Inflammatory macrophage (primary cell): ENCODE measurements around the gene SLC35F6.
"Not testable (repeated sequence)": the region's sequence is repeated elsewhere in the genome, so short reads cannot be mapped to it uniquely, and the experiment has no call there.

Experiments
- DNase-seq, 2 donors: peaks; one replicate each; pipeline ENCODE4 v3.0.0-alpha.2; 2020 to 2022

Gene SLC35F6

DNA sequence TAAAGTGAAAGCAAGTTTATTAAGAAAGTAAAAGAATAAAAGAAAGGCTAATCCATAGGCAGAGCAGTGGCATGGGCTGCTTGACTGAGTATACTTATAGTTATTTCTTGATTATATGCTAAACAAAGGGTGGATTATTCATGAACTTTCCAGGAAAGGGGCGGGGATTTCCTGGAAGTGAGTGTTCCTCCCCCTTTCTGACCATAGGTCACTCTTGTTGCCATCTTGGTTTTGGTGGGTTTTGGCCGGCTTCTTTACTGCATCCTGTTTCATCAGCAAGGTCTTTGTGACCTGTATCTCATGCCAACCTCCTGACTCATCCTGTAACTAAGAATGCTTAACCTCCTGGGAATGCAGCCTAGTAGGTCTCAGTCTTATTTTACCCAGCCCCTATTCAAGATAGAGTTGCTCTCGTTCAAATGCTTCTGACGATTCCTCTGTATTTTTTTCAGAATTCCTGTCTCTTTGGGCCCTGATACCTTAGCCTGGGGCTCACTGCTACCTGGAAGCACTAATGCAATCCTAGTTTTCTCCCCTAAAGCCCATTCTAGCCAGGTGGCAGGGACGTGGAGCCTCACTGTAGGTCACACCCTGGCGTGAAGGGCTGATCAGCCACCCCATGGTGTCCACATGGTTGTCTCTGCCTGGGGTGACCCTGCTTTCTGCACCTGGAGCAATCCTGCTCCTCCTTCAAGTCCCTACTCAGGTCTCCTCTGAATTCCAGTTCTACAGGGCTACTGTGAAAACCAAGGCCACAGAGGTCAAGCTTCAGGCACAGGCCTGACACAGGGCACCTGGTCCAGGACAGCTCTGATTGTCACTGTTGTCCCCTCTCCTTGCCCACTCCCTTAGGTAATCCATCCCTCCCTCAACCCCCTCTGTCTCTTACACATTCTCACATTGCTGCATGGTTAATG, 6.0 kb upstream of the SLC35F6 start:
- DNase-seq = peak in 1 of 2 donors; percentile 21

DNA sequence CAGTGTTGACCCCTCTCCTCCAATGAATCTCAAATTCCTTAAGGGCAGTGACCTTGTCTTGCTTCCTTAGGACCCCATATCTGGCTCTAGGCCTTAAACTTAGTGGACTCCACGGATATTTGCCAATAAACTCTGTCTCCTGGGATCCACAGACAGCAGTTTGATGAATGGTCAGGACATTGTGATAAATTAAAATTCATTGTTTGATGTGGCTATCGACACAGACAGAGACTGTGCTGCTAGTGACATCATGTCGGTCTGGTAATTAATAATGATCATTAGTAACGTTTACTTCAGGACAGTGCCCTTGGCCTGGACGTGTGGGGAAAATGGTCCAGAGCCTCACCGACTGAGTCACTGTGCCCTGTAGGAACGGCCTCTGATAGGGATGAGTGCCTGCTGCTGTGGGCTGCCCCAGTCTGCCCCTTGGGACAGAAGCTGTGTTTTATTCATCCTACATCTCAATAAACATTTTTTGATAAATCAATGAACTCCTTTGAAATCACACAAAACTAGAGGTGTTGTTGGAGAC, 5.2 kb upstream of the SLC35F6 start:
- DNase-seq = no peak

DNA sequence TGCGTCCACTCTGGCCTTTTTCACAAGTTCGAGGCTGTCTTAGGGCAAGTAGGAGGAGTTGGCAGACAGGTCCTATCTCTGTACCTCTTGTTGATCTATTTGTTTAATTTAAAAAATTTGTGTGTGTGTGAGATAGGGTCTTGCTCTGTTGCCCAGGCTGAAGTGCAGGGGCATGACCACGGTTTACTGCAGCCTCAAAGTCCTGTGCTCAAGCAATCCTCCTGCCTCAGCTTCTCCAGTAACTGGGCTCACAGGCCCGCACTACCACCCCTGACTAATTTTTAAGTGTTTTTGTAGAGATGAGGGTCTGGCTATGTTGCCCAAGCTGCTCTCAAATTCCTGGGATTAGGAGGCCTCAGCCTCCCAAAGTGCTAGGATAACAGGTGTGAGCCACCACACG, 4.2 kb upstream of the SLC35F6 start:
- DNase-seq = no peak

DNA sequence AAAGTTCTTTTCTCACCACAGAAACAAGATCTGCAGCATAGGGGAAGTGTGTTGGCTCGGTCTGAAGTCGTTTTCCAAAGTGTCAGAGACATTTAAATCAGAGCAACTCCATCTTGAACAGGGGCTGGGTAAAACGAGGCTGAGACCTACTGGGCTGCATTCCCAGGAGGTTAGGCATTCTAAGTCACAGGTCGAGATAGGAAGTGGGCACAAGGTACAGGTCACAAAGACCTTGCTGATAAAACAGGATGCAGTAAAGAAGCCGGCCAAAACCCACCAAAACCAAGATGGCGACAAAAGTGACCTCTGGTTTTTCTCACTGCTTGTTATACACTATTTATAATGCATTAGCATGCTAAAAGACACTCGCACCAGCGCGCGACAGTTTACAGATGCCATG, 3.1 kb upstream of the SLC35F6 start:
- DNase-seq = not testable (repeated sequence)

DNA sequence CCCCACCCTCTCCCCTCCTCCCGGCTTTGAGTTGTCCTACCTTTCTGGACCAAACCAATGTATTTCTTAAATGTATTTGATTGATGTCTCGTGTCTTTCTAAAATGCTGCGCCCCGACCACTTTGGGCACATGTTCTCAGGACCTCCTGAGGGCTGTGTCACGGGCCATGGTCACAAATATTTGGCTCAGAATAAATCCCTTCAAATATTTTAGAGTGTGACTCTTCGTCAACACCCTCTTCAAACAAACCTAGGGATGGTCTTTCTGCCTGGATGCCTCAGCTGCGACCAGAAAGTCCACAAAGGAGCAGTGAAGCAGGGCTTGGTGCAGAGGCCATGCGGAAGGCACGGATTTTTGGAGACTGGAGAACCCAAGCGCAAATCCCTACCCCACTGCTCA, 1.1 kb upstream of the SLC35F6 start:
- no peak for DNase-seq

DNA sequence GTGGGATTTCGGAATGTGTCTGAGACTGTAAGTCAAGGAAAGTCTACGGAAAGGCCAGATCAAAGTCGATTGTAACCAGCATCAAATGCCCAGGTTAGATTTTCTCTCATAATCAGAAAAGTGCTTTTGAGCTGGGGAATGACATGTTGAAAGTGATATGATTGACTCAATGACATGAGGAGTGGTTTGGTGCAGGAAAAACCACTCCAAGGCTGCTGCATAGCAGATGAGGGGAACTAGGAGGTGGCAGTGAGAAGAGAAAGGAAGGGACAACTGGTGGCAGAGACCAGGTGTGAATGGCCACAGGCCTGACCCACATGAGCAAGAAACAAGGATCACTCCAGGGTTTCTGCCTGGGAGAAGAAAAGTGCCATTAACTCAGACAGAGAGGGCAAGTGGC, 822 bp downstream of the SLC35F6 start:
- DNase-seq = no peak

DNA sequence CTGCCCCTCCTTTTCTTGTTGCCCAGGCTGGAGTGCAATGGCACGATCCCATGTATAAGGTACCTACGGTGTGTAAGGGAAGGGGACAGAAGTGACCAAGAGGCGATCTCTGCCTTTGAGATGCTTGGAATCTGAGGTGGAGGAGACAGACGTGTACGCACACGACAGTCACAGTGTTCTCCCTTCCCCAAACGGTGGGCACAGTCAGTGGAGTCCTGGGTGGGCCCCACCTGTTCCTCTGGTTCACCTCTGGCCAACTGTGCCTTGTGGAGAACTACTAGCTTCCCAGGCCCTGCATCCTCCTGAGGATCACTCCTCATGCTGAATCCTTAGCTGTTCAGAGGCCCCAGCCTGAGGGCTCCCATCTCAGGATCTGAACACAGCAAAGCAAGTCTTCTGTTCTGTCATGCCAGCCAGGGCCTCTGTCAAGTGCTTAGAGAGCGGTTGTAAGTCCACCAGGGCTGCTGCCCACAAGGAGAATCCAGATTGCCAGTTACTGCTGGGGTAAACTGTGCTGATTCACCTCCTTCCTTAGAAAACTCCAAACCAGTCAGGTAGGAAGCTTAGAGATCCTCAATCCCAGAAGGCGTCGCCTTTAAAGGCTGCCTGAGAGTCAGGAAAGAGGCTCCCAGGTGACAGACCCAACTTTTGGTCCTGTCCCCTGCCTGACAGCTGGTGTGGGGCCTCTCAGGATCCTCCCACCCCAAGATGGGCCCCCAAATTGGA, 1.6 kb downstream of the SLC35F6 start:
- no peak for DNase-seq

DNA sequence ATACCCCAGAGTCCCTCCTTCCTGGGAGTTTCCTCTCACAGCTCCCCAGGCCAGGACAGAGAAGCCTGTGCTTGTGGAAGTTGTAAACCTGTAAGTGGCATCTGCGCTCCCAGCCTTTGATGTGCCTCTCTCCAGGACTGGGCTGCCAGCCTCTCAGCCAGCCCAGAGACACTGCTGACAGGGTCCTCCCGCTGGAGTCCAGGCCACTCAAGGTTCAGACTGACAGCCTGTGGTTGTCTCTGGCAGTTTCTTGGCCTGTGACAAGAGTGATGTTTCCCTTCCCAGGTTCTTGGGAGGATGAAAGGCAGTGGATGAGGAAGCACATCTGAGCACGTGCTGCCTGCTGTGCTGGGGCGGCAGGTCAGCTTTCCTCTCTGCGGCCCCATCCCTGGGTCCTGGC, 3.0 kb downstream of the SLC35F6 start:
- DNase-seq = no peak

DNA sequence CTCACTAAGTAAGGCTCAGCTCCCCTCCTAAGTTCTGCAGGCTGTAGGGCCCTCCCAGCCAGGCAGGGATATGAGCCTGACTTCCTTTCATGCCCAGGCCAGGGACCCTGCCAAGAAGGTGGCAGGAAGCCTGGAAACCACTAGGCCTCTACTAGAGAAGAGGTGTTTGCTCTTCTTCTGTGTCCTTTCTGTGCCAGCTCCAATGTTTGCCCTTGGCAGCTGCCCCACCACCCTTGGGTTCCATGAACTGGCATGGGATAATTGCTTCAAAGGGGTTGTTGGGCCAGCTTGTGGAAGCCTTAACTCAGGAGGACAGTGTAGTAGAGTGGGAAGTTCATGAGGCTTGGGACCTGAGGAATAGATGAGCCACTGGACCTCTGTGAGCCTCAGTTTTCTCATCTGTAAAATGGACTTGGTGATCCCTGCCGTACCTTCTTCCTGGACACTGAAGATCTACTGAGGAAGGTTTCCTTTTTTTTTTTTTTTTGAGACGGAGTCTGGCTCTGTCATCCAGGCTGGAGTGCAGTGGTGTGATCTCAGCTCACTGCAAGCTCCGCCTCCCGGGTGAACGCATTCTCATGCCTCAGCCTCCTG, 3.9 kb downstream of the SLC35F6 start:
- DNase-seq = no peak

DNA sequence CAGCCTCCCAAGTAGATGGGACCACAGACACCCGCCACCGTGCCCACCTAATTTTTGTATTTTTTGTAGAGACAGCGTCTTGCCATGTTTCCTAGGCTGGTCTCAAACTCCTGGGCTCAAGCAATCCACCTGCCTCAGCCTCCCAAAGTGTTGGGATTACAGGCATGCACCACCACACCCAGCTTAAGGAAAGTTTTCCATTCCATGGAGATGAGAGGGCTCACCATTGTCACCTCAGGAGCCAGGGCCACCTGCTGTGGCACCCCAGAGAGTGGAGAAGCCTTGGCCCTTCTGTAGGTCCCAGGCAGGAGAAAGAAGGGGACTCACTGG, 4.6 kb downstream of the SLC35F6 start:
- no peak for DNase-seq

DNA sequence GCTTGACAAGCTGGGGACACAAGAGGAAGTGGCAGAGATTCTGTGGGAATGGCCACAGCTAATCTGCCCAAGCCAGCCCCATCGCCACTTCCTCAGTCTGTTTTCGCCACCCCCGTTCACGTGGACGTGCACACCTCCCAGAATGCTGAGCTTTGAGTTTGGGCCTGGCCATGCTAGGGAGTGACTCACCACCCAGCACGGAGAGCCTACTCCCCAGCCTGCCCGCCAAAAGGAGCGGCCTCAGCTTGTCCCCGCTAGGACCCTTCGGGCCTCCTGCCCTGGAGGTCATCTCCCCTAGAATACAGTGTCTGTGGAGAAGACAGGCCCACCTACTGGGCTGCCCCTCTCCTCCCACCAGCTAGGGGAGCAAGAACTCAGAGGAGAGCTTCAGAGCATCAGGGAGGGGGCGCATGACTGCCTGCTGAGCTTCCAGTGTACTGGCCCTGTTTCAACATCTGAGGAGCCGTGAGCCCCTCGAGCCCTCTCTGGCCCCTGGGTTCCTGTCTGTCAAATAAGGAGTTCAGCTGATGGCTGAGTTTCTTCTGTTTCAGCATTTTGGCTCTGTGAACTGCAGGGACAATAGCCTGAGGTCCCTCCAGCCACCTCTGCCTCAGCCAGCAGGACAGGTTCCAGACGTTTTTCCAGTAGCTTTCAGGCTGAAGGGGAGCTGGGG, 5.1 kb downstream of the SLC35F6 start:
- peak; percentile 97 for DNase-seq

DNA sequence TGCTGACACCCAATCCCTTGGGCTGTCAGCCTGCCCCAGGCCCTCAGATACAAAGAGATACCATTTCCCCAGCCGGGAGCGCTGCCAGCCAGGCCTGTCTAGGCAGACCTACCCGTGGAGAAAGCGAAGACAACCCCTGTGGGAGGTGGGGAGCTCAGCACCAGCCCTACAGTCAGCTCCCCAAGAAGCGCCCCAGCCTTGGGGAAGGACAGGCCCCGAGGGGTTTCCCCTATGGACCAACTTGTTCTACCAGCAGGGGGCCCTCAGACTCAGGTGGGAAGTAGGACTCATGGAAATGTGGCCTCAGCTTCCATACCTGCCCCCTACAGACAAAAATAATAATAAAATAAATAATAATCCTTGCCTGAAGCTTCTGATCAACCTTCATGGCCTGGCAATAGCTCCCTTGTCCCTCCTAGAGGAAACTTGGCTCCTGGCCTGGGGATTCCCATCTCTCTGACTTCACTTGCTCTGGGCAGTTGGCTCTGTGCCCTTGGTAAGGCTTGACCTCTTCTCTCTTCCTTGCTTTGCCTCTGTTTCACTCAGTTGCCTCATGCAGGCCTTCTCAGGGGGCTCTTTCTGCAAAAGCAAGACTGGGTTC, 7.0 kb downstream of the SLC35F6 start:
- no peak for DNase-seq

DNA sequence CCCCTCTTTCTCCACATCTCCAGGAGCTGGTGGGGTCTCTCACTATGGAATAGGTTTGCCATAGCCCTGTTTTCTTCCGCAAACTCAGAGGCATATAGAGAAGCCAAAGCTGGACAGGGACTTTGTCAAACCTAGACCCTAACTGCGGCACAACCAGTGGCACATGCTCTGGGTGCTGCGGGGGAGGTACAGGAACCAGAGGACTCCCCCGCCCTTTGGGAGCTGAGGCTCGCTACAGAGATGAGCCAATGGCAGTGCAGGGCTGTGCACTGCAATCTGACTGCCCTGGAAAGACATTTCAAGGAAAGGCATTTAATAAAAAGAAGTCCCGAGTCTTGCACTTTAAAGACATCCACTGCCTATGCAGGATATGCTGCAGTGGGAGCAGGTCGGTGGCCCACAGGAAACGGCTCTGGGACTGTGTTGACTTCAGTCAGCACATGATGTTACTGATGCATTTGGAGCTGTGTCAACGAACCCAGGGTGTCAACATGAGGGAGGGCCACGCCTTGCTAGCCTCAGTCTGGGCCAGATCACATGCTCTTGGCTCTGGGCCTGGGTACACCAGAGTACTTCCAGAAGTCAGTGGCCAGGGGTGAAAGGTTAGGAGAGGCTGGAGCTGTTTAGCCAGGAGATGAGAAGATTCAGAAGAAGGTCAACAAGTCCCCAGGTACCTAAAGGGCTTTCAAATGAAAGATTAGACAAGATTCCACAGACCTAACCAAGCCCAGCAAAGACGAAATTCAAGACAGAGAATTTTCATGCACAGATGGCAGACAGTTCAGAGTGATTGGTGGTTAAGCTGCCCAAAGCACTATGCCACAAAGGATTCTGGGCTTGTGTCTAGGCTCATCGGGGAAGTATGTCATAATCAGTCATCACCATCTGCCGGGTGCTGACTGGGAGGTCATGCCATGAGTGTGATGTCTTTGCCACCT, 8.2 kb downstream of the SLC35F6 start:
- peak; percentile 76 to 77 for DNase-seq

DNA sequence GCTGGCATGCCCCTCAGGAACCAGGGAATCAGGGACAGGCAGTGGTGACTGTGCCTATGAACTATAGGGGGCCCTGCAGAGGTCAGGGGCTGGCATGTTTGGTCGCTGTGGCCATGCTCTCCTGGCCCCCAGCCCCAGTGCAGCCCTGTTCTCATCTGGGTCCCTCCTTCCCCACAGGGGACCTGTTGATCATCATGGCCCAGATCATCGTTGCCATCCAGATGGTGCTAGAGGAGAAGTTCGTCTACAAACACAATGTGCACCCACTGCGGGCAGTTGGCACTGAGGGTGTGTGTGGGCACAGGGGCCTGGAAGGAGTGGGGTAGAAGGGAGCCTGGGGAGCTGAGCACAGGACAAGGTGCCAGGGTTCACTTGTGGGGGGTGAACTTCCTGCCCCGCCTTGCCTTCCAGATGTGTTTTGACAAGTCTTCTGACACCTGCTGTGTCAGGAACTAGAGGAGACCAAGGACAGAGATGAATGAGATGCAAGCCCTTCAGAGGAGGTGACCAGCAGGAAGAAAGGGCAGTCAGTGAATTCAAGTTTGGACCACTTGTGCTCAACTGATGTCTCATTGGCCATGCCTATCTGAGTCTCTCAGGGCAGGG, 12.2 kb downstream of the SLC35F6 start:
- DNase-seq = no peak

DNA sequence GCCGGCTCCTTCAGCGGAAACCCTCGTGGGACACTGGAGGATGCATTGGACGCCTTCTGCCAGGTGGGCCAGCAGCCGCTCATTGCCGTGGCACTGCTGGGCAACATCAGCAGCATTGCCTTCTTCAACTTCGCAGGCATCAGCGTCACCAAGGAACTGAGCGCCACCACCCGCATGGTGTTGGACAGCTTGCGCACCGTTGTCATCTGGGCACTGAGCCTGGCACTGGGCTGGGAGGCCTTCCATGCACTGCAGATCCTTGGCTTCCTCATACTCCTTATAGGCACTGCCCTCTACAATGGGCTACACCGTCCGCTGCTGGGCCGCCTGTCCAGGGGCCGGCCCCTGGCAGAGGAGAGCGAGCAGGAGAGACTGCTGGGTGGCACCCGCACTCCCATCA, 14.0 kb downstream of the SLC35F6 start:
- no peak for DNase-seq

DNA sequence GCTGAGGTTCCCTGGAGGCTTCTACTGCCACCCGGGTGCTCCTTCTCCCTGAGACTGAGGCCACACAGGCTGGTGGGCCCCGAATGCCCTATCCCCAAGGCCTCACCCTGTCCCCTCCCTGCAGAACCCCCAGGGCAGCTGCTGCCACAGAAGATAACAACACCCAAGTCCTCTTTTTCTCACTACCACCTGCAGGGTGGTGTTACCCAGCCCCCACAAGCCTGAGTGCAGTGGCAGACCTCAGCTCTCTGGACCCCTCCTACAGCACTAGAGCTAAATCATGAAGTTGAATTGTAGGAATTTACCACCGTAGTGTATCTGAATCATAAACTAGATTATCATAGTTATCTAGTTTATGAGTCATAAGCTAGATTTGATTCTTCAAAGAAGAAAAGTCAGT, 14.4 kb downstream of the SLC35F6 start:
- DNase-seq = no peak

DNA sequence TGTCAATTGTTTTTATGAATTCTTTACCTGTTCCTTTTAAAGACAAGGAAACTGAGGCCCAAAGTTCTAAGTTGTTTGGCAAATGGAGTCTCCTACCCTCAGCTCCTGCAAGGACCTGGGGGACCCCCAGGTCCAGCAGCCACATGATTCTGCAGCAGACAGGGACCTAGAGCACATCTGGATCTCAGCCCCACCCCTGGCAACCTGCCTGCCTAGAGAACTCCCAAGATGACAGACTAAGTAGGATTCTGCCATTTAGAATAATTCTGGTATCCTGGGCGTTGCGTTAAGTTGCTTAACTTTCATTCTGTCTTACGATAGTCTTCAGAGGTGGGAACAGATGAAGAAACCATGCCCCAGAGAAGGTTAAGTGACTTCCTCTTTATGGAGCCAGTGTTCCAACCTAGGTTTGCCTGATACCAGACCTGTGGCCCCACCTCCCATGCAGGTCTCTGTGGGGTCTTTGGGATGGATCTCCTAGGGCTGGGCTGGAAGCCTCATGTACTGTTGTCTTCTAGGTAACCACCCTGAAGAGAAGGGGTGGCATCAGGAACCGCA, 16.2 kb downstream of the SLC35F6 start:
- DNase-seq = no peak

DNA sequence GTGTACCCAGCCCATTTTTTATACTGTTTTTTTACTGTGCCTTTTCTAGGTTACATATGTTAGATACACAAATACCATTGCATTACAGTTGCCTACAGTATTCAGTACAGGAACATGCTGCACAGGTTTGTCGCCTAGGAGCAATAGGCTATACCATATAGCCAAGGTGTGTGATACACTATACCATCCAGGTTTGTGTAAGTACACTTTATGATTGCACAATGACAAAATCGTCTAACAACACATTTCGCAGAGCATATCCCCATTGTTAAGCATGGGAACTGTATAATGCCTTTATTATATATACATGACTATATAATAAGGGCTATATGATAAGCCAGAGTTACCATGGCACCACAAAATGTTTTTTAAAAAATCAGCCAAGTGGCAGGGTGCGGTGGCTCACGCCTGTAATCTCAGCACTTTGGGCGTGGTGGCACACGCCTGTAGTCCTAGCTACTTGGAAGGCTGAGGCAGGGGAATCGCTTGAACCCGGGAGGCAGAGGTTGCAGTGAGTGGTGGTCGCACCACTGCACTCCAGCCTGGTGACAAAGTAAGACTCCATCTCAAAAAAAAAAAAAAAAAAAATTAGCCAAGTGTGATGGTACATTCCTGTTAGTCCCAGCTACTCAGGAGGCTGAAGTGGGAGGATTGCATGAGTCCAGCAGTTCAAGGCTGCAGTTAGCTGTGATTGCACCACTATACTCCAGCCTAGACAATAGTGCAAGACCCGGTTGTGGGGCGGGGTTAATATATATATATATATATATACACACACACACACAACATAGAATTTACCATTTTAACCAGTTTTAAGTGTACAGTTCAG, 19.0 kb downstream of the SLC35F6 start:
- DNase-seq = no peak

DNA sequence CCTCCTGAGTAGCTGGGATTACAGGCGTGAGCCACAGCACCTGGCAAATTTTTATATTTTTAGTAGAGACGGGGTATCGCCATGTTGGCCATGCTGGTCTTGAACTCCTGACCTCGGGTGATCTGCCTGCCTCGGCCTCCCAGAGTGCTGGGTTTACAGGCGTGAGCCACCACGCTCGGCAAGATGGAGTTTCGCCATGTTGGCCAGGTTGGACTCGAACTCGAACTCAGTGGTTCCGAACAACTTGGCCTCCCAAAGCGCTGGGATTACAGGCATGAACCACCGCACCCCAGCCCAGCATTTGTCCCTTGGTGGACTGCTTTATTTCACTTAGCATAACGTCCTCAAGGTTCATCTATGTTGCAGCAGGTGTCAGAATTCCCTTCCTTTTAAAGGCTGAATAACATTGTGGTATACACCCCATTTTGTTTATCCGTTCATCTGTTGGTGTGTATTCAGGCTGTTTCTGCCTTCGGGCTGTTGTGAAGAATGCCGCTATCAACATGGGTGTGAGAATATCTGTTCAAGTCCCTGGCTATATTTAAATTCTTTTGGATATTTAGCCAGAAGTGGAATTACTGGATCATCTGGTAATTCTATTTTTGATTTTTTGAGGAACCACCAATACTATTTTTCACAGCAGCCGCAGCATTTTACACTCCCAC, 20.6 kb downstream of the SLC35F6 start:
- DNase-seq = no peak
